Activated T-cell treated with anti-CD3 and anti-CD28 coated beads, Interleukin-2, amount 50 U/mL, for 24 hours (primary cell): Measurements from ENCODE around the gene TEX101.

Experiments used
- DNase-seq: peaks from one replicate; pipeline ENCODE4 v3.0.0-alpha.2; 2020
- H3K27ac Mint-ChIP-seq: 2 replicates; pipeline ENCODE4 v1.8.0; 2020; ENCODE audit warnings: mild to moderate bottlenecking, mixed read lengths
- H3K27me3 Mint-ChIP-seq: 2 replicates; pipeline ENCODE4 v1.8.0; 2020; ENCODE audit warnings: mixed read lengths
- H3K36me3 Mint-ChIP-seq: 2 replicates; pipeline ENCODE4 v1.8.0; 2020; ENCODE audit warnings: low read depth, mixed read lengths
- H3K4me1 Mint-ChIP-seq: 2 replicates; pipeline ENCODE4 v1.8.0; 2020; ENCODE audit warnings: low read depth, mixed read lengths
- H3K4me3 Mint-ChIP-seq: 2 replicates; pipeline ENCODE4 v1.8.0; 2020; ENCODE audit warnings: mild to moderate bottlenecking, moderate library complexity, mixed read lengths
- H3K9me3 Mint-ChIP-seq: 2 replicates; pipeline ENCODE4 v1.8.0; 2020; ENCODE audit warnings: mixed read lengths

The TEX101 gene

DNA sequence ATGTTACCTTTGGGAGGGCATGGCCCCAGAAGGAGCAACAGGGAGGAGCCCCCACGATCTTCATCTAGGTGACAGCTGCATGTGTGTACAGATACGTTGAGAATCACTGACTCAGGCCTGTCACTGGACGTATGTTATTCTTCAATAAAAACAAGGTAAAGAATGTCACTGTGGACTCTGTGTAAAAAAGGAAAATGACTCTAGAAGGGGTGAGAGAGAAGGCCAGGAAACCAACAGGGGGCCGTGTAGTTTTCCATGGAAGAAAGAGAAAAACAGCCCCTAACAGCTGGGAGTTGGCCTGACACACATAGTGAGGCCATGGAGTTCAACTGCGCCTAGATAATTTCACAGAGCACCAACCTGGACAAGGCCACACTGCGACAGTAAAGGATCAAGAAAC lies 52.6 kb downstream of the TEX101 start:
- no peak for DNase-seq
- H3K9me3 Mint-ChIP-seq = no peaks in the 10 kb centered on the region
- no peak overlapping the region for H3K4me3 Mint-ChIP-seq
- H3K27me3 Mint-ChIP-seq = no peaks in the 10 kb centered on the region
- peaks cover 73% of the 10 kb centered on the region for H3K4me1 Mint-ChIP-seq
- H3K36me3 Mint-ChIP-seq = no peaks in the 10 kb centered on the region
- no peak overlapping the region for H3K27ac Mint-ChIP-seq

DNA sequence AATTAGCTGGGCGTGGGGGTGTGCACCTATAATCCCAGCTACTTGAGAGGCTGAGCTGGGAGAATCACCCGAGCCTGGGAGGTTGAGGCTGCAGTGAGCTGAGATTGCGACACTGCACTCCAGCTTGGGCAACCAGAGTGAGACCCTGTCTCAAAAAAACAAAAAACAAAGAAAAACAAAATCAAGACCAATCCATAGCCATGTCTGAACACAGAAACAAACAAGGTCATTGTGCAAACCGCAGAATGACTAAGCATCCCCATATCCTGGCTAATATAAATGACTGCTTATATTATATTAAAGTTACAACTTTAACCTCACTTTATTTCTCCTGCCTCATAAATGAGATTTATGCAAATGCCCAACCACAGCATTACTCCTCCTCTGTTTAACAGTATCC lies 53.0 kb downstream of the TEX101 start:
- Mint-ChIP-seq H3K27ac (peak overlapping the region; percentile 82), H3K27me3 (no peaks in the 10 kb centered on the region), H3K36me3 (no peaks in the 10 kb centered on the region), H3K9me3 (no peaks in the 10 kb centered on the region), H3K4me1 (peaks cover 73% of the 10 kb centered on the region), H3K4me3 (no peak overlapping the region)
- no peak for DNase-seq
